C4-2B (cell line): ENCODE measurements around the gene AZGP1.

Experiments
- ZFX ChIP-seq: fragments of 450-650 bp; IDR thresholded peaks from 2 replicates; pipeline ENCODE4 v1.6.1; 2017
- TF ChIP-seq, protein P1 (sequence below): fragments of 450-650 bp; conservative IDR thresholded peaks from 2 replicates; pipeline ENCODE4 v1.5.1; 2017; ENCODE audit warnings: mild to moderate bottlenecking

DNA sequence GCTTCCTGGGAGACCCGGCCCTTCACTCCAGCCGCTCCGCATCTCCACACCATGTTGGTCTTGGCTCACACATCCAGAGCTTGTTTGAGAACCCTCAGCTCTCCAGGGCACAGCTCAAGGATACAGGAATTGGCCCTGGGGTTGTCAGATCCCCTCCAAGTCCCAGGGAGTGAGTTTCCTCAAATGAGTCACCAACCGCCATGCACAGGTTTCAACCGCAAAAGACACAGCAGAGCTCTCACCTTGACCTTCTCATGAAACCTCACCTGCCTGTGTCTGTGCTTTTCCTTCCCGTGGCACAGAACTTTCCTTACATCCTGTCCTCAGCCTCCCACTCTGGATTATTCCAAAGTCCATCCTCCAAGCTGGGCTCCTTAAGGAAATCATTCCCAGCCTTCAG, 20.6 kb downstream of the AZGP1 start:
- TF ChIP-seq, protein P1, sequence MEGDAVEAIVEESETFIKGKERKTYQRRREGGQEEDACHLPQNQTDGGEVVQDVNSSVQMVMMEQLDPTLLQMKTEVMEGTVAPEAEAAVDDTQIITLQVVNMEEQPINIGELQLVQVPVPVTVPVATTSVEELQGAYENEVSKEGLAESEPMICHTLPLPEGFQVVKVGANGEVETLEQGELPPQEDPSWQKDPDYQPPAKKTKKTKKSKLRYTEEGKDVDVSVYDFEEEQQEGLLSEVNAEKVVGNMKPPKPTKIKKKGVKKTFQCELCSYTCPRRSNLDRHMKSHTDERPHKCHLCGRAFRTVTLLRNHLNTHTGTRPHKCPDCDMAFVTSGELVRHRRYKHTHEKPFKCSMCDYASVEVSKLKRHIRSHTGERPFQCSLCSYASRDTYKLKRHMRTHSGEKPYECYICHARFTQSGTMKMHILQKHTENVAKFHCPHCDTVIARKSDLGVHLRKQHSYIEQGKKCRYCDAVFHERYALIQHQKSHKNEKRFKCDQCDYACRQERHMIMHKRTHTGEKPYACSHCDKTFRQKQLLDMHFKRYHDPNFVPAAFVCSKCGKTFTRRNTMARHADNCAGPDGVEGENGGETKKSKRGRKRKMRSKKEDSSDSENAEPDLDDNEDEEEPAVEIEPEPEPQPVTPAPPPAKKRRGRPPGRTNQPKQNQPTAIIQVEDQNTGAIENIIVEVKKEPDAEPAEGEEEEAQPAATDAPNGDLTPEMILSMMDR: no peak
- no peak for TF ChIP-seq ZFX
